ENCODE data around the gene C6orf89.

C6orf89 gene

DNA sequence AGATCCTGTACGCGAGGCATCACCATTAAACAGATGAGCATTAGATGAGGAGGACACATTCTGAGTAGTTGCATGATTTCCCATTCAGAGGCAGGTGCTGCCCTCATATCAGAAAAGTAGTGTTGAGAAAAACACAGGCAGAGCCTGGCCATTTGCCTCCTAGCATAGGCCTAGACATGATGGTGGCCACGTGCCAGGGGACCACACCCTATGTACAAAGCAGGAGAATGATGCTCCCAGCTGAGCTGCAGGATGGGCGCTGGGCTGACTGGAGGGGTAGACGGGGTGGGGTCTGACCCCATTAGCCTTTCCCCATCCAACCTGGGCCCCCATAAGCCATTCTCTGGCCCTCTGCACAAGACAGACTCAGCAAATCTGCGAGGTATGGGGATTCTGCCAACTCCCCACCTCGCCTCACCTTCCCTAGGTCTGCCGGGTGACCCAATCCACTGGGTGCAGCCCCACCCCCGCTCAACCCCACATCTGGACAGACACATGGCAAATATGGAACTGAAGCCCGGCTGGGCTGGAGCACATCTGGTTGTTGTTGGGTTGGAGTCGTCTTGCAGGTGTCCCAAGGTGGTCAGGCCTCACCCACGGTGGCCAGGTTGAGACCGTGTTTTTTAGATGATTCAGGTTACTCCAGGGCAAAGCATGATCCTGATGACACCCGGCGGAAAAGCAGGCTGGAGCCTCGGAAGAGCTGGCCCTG, 82.7 kb downstream of the C6orf89 start:
- no peak for DNase-seq (ENCODE audit: low spot score)

DNA sequence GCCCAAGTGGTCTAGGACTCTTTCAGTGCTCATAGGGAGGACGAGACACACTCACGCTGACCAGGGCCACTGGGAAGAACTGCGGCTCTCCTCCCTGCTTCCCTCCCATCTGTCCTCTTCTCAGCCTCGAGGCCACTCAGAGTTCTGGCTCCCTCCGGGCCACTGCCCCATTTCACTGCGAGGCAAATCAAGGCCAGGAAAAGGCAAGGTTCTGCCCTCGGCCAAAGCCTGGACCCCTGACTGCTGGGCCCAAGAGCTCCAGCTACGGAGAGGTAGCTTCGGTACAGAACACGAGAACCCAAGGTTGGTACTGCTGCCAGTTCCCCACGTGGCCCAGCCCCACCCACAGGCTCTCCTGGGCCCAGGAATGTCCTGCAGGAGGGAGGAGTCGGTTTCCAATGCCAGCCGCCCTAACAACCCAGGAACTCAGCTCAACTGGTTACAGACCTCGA, 83.5 kb downstream of the C6orf89 start:
- DNase-seq (ENCODE audit: low spot score) = no peak

DNA sequence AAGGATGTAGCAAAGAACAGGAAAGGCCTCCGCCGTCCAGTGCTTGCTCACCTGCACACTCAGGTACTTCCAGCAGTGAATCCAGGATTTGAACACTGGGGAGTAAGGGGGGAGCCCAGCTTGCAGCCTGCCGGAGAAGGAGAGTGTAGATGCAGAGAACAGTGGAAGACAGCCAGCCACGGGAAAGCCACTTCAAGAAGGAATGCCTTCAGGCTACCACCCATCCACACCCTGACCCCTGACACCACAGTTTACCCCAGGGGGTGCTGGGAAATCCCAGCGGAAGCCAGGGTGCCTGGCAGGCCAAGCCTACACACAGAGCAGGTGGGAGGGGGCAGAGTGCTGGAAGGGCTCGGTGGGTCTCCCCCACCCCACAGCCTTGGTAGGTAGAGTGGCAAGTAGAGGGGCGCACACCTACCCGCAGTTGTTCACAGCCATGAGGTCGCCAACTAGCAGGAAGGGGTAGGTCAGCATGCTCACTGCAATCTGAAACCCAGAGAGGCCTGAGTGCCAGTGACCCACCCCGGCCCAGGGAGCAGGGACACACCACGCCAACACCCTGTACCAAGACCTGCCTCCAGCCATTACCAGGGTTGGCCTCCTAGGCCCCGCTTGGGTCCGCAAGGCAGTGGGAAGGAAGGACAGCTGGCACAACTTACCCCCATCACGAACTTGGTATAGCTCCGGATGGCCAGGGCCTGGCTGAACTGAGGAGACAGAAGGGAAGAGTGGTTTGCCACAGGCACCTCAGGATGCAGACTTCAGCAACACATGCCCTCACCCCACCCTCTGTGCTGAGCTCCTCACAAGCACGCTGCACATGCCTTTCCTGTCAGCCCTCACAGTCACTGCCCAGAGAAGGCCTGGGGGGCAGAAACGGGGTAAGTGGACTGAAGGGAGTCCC, 84.5 kb downstream of the C6orf89 start:
- DNase-seq (ENCODE audit: low spot score) = no peak

DNA sequence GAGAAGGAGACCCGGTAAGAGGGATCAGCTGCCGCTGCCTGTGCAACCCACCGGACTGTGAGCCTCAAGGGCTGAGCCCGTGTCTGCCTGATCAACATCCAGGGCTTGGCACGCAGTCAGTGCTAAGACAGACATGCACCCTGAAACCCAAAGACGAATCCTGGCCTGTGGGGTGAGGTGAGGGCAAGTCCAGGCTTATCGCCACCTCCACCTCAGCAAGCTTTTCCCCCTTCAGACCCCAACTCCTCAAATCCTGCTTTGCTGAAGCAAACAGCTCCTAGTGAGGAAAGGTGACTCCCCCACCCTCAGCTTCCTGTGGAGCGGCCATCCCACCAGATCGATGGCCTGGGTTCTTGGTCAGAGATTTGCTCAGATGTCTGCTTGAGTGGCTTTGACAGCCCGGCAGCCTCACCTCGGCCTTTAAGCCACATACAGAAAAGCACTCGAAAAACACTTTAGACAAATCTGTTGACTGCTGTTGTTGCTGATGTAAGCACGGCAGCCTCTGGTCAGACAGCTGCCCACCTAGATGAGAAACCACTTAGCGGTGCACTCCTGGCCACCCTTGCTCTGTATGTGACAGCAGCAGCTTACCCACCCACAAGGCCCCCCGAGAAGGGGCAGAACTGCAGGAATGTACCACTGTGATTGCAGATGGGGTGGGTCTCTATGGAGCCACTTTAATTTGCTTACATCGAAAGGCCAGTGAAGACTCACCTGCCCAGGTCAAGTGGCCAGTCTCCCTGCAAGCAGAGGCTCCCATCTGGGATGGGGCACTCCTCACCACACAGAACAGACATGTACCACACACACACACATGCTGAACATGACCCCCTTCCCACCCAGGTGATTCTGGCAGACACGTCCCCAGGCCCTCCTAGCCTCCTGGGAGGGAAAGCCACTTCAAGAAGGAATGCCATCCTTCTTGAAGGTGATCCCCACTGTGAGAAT, 85.4 kb downstream of the C6orf89 start:
- DNase-seq (ENCODE audit: low spot score) = no peak

- DNase-seq (ENCODE audit: low spot score) = no peak
Observed at GRCh38 chr6:36971921-36972673, 86.3 kb downstream of the C6orf89 start.

DNA sequence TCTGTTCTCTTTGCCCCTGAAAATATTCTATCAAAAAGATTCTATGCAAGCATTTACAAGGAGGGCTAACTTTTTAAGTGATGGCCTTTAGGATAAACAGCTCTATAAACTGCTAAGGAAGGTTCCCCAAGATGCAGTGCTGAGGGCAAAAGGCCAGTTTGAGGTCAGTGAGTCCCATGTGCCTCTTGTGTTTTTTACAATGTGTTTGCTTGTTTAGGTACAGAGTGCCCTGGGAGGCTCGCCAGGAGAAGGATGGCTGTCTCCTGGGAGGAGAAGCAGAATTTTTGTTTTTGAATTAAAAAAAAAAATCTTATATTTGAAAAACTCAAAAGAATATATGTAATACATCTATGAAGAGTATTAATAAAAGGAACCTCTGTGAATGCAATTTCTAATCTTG, 87.4 kb downstream of the C6orf89 start:
- no peak for DNase-seq (ENCODE audit: low spot score)

- DNase-seq (ENCODE audit: low spot score) = no peak
Observed at GRCh38 chr6:36973647-36974046, 87.9 kb downstream of the C6orf89 start.

GRCh38 chr6:36975231-36976006, 89.7 kb downstream of the C6orf89 start:
- no peak for DNase-seq (ENCODE audit: low spot score)

DNA sequence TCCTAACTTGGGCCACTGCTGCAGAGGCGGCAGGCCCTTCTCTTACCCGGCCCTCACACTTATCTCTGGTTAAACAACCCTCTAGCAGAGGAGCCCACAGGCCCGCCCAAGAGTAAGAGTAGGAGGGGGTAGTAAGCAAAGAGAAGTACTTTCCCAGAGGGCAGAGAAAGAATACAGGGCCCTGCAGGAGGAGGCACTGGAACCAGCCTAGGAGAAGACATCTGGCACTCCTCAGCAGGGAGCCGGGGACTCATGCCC, 90.2 kb downstream of the C6orf89 start:
- no peak for DNase-seq (ENCODE audit: low spot score)

DNA sequence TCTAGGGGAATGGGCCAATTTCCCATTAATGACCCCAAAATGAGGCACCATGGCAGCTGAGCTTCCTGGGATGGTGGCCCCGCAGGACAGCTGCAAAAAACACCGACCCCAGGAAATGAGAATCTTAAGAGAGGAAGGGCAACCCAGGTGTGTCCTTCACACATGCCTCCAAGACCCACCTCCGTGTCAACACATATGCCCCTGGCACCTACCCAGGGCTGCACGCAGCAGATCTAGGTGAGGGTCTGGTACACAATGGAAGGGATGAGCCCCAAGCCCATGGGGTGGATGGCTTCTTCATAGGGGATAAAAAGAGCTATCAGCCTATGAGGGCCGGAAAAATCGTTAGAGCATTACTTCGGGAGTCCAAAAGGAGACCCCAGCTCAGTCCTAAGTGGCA, 90.8 kb downstream of the C6orf89 start:
- DNase-seq (ENCODE audit: low spot score) = no peak

DNA sequence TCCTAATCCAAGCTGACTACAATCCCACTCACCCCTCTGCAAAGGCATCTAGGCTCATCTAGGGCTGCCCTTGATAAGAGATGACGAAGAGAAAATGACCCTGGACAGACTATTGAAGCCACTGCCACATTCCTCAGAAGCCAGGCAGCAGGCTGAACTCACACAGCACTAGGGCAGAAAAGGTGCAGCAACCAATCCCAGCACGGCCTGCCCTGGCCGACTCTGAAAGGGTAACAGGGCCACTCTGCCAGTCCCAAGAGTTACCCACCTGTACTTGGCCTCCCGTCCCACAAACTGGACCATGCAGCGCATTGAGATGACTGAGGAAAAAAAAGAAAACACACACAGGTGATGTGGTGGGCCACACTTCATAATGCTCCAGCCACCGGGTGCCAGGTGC, 91.2 kb downstream of the C6orf89 start:
- DNase-seq (ENCODE audit: low spot score) = no peak

- DNase-seq (ENCODE audit: low spot score) = no peak
Observed at GRCh38 chr6:36977470-36977941, 91.8 kb downstream of the C6orf89 start.
